ENCODE data around the gene KANSL1. TPM values are rescaled to one million over a fixed set of nuclear protein-coding genes. Genes with fewer than 3 reads are reported as not detected.

KANSL1 gene, protein sequence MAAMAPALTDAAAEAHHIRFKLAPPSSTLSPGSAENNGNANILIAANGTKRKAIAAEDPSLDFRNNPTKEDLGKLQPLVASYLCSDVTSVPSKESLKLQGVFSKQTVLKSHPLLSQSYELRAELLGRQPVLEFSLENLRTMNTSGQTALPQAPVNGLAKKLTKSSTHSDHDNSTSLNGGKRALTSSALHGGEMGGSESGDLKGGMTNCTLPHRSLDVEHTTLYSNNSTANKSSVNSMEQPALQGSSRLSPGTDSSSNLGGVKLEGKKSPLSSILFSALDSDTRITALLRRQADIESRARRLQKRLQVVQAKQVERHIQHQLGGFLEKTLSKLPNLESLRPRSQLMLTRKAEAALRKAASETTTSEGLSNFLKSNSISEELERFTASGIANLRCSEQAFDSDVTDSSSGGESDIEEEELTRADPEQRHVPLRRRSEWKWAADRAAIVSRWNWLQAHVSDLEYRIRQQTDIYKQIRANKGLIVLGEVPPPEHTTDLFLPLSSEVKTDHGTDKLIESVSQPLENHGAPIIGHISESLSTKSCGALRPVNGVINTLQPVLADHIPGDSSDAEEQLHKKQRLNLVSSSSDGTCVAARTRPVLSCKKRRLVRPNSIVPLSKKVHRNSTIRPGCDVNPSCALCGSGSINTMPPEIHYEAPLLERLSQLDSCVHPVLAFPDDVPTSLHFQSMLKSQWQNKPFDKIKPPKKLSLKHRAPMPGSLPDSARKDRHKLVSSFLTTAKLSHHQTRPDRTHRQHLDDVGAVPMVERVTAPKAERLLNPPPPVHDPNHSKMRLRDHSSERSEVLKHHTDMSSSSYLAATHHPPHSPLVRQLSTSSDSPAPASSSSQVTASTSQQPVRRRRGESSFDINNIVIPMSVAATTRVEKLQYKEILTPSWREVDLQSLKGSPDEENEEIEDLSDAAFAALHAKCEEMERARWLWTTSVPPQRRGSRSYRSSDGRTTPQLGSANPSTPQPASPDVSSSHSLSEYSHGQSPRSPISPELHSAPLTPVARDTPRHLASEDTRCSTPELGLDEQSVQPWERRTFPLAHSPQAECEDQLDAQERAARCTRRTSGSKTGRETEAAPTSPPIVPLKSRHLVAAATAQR (N-terminal part only)
- 22.4 to 24.8 TPM (median 22.9 TPM) in 5 replicates for total RNA-seq (2022; extraction: Qiagen RNA extraction)

DNA sequence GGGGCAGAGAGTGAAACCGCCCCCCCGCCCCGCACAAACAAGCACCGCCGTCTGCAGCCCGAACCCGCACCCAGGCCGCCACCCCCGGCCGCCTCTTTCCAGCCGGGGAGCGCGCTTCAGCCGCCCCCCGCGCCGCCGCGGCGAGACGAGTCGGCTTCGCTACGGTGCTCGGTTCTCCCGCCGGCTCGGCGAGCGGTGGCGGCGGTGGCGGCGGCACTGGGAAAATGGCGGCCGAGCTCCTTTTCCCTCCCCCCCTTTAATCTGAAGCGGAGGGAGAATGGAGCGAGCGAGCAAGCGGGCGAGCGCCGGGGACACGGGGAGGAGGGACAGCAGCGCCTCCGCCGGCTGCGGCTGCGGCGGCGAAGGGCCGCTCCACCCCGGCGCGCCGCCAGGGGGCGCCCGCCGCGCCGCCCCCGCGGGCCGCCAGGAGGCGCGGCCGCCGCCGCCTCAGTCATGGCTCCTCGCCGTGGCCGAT is at the start of gene KANSL1:
TSS of gene KANSL1 (minus strand) at position 279 of the 475 bp plus-strand sequence. CDS start 21,286 bp downstream, outside the sequence.

DNA sequence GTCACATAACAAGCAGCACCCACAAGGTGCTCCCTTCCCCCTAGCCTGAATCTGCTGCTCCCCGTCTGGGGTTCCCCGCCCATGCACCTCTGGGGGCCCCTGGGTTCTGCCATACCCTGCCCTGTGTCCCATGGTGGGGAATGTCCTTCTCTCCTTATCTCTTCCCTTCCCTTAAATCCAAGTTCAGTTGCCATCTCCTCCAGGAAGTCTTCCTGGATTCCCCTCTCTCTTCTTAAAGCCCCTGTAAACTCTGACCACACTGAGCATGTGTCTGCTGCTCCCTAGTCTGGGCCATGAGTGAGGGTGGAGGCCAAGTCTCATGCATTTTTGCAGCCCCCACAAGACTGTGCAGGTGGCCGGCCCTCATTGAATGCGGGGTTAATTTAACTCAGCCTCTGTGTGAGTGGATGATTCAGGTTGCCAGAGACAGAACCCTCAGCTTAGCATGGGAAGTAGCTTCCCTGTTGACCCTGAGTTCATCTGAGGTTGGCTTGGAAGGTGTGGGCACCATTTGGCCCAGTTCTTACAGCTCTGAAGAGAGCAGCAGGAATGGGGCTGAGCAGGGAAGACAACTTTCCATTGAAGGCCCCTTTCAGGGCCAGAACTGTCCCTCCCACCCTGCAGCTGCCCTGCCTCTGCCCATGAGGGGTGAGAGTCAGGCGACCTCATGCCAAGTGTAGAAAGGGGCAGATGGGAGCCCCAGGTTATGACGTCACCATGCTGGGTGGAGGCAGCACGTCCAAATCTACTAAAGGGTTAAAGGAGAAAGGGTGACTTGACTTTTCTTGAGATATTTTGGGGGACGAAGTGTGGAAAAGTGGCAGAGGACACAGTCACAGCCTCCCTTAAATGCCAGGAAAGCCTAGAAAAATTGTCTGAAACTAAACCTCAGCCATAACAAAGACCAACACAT is 194.0 kb downstream of the KANSL1 start, which contains the start of gene STH:
TSS of gene STH (plus strand) at position 264 of the 913 bp plus-strand sequence. CDS start at position 294, 30 bp downstream.

Other genes starting within 250 kb of the KANSL1 start
- gene STH, start 194.2 kb downstream of the KANSL1 start, total RNA-seq (2022; extraction: Qiagen RNA extraction) = not detected in 5 replicates
- 0.80 to 1.2 TPM (median 0.94 TPM) in 5 replicates for gene LRRC37A, start 101.7 kb upstream of the KANSL1 start, total RNA-seq (2022; extraction: Qiagen RNA extraction)
- 5.5 to 6.5 TPM (median 6.1 TPM) in 5 replicates for gene ARL17B, start 168.3 kb upstream of the KANSL1 start, total RNA-seq (2022; extraction: Qiagen RNA extraction)